Non-pigmented ciliary epithelial cell (primary cell): ENCODE data around the gene THRA.

ENCODE experiments used
- DNase-seq: peaks from one replicate; pipeline ENCODE4 v3.0.0-alpha.2; 2010; ENCODE audit warnings: low read depth

The THRA gene

GRCh38 chr17:40062329-40063186, at the start of gene THRA:
Gene THRA (plus strand): TSS chr17:40062965. CDS start chr17:40074489, 11,524 bp downstream.
- DNase-seq = no peak

DNA sequence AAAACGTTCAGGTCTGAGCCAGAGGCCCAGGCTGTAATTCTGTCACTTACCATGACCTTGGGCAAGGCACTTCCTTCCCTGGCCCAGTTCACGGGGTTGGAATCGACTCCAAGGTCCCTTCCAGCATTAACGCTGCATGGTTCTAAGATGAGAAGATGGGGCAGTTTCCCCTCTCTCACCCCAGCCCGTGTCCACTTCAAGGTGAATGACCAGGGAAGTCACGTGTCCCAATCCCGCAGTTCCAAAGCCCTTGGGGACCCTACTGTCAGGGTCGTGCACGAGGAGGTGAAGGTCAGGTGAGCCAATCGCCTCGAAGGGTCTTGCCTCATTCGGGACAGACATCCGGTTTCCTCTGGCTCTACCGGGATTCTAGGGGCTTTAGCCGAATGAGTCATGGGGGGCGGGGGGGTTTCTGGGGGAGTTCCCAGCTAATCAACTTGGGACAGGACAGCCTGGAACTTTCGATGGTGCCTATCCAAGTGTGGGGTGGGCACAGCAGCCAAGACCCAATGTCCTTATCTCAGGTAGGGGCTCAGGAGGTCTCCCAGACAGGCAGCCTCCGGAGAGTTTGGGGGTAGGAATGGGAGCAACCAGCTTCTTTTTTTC, 48.3 kb upstream of the THRA start:
- DNase-seq = no peak

GRCh38 chr17:40015005-40015997, 47.5 kb upstream of the THRA start, which contains the start of gene CSF3:
Gene CSF3 (plus strand): TSS chr17:40015440. CDS start chr17:40015475, 35 bp downstream.
- no peak for DNase-seq

DNA sequence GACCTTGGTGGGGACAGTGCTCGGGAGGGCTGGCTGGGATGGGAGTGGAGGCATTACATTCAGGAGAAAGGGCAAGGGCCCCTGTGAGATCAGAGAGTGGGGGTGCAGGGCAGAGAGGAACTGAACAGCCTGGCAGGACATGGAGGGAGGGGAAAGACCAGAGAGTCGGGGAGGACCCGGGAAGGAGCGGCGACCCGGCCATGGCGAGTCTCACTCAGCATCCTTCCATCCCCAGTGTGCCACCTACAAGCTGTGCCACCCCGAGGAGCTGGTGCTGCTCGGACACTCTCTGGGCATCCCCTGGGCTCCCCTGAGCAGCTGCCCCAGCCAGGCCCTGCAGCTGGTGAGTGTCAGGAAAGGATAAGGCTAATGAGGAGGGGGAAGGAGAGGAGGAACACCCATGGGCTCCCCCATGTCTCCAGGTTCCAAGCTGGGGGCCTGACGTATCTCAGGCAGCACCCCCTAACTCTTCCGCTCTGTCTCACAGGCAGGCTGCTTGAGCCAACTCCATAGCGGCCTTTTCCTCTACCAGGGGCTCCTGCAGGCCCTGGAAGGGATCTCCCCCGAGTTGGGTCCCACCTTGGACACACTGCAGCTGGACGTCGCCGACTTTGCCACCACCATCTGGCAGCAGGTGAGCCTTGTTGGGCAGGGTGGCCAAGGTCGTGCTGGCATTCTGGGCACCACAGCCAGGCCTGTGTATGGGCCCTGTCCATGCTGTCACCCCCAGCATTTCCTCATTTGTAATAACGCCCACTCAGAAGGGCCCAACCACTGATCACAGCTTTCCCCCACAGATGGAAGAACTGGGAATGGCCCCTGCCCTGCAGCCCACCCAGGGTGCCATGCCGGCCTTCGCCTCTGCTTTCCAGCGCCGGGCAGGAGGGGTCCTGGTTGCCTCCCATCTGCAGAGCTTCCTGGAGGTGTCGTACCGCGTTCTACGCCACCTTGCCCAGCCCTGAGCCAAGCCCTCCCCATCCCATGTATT, 46.5 kb upstream of the THRA start:
- DNase-seq = no peak

GRCh38 chr17:40017422-40018080, 45.2 kb upstream of the THRA start:
- no peak for DNase-seq

GRCh38 chr17:40018211-40019121, 44.3 kb upstream of the THRA start:
- no peak for DNase-seq

DNA sequence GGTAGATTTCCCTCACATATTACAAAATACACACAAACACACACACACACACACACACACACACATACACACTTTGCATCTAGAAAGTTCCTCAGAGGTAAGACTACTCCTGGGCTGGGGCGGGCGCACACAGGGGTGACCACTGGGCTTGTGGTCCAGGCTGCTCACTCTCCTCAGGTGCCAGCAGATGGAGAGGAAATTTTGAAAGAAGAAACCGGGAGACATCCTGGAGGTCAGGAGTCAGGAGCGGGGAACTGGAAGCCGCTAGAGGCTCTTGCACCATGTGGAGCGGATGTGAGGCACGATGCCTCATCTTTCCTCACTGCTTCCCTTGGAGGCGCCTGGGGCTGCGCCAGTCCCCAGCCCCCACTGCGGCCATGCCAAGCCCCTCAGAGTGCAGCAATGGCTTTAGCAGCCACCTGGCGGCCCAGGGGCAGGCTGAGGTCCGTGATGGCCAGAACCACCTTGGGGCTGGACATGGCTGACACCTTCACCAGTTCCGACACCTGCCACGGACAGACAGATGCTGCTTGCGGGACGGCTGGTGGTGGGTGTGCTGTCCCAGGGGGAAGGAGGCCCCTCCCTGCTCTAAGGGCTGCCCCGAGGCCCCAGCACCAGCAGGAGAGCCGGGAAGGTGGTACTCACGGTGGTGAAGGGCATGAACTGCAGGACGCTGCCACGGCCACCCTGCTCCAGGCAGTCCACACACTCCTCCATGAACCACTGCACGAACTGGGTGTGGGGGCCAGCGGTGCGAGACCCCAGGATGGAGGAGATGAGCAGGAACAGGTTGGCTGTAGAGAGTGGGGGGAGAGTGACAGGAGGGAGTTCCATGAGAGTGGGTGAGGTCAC, 43.4 kb upstream of the THRA start:
- no peak for DNase-seq

GRCh38 chr17:40020146-40020545, 42.6 kb upstream of the THRA start:
- DNase-seq = no peak

GRCh38 chr17:40021451-40021971, 41.3 kb upstream of the THRA start:
- DNase-seq = no peak

DNA sequence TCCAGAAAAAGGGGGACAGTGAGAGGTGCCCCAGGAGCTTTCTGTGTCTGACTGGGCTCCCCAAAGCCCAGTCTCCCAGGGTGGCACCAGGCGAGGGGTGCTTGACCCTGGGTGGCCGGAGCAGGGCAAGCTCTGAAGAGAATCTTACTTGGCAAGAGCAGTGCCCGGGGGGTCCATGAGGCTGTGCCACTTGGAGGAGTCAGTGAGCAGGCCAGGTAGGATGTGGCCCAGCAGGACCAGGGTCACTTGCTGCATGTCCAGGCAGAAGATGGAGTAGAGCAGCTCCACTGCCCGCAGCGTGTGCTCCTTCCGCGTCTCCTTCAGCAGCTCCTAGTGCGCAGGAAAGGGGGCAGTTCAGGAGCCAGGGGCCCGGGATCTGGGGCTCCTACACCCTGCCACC, 40.3 kb upstream of the THRA start:
- DNase-seq = no peak

- no peak for DNase-seq
Observed at GRCh38 chr17:40022961-40023541, 39.7 kb upstream of the THRA start.

- no peak for DNase-seq
Observed at GRCh38 chr17:40023590-40024292, 39.0 kb upstream of the THRA start.

DNA sequence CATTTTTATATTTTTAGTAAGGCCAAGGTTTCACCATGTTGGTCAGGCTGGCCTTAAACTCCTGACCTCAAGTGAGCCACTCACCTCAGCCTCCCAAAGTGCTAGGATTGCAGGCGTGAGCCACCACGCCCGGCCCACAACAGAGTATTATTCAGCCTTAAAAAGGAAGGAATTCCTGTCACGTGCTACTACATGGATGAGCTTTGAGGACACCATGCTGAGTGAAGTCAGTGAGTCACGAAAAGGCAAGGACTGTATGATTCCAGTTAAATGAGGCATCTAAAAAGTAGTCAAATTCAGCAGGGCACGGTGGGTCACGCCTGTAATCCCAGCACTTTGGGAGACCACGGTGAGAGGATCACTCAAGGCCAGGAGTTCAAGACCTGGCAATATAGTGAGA, 37.9 kb upstream of the THRA start:
- no peak for DNase-seq

- DNase-seq = no peak
Observed at GRCh38 chr17:40025559-40025958, 37.2 kb upstream of the THRA start.

GRCh38 chr17:40025991-40026815, 36.6 kb upstream of the THRA start:
- no peak for DNase-seq
